HG03378 (cell line): ENCODE results near the gene LRBA.
A peak's percentile ranks its signal among the peaks of the same experiment; 100 is the strongest.
"Not testable (repeated sequence)": the region's sequence is repeated elsewhere in the genome, so short reads cannot be mapped to it uniquely, and the experiment has no call there.

Experiments
- ATAC-seq: cut with Tn5 transposase; IDR thresholded peaks from one replicate; pipeline ENCODE4 v1.9.1; 2021; ENCODE audit warnings: mild to moderate bottlenecking, moderate library complexity; ENCODE audit not compliant: unreplicated experiment

The LRBA gene

GRCh38 chr4:151014521-151015458 lies at the start of gene LRBA:
LRBA (minus strand) TSS chr4:151015284; CDS start chr4:151014642, 642 bp downstream.
- ATAC-seq: peak; percentile 41

GRCh38 chr4:151063143-151063542 lies 48.1 kb upstream of the LRBA start:
- not testable (repeated sequence) for ATAC-seq

- ATAC-seq: no peak
Observed at GRCh38 chr4:151055539-151055938, 40.5 kb upstream of the LRBA start.

GRCh38 chr4:151052785-151053184 lies 37.7 kb upstream of the LRBA start:
- ATAC-seq: no peak

GRCh38 chr4:151049430-151049884 lies 34.4 kb upstream of the LRBA start:
- ATAC-seq: no peak

- no peak for ATAC-seq
Observed at GRCh38 chr4:151048913-151049312, 33.8 kb upstream of the LRBA start.

GRCh38 chr4:151046609-151047008 lies 31.5 kb upstream of the LRBA start:
- no peak for ATAC-seq

- ATAC-seq: no peak
Observed at GRCh38 chr4:151045907-151046306, 30.8 kb upstream of the LRBA start.

GRCh38 chr4:151043803-151044515 lies 28.9 kb upstream of the LRBA start:
- ATAC-seq: no peak

GRCh38 chr4:151039733-151040132 lies 24.6 kb upstream of the LRBA start:
- no peak for ATAC-seq

- no peak for ATAC-seq
Observed at GRCh38 chr4:151038452-151039157, 23.5 kb upstream of the LRBA start.

GRCh38 chr4:151035911-151036310 lies 20.8 kb upstream of the LRBA start:
- ATAC-seq: no peak

GRCh38 chr4:151035328-151035727 lies 20.2 kb upstream of the LRBA start:
- no peak for ATAC-seq

- ATAC-seq: no peak
Observed at GRCh38 chr4:151034829-151035228, 19.7 kb upstream of the LRBA start.

- peak; percentile 70 for ATAC-seq
Observed at GRCh38 chr4:151031831-151032605, 16.9 kb upstream of the LRBA start.

- ATAC-seq: no peak
Observed at GRCh38 chr4:151029537-151029936, 14.5 kb upstream of the LRBA start.

GRCh38 chr4:151029006-151029405 lies 13.9 kb upstream of the LRBA start:
- ATAC-seq: not testable (repeated sequence)

GRCh38 chr4:151025759-151026158 lies 10.7 kb upstream of the LRBA start:
- no peak for ATAC-seq

GRCh38 chr4:151022586-151022985 lies 7.5 kb upstream of the LRBA start:
- no peak for ATAC-seq

GRCh38 chr4:151021637-151022334 lies 6.7 kb upstream of the LRBA start:
- ATAC-seq: no peak
